Ovary (tissue), 3 donors: Measurements from ENCODE around the gene SMTNL2.

Experiments used
- EP300 ChIP-seq: sonication (generic); formaldehyde crosslinking; IDR thresholded peaks from one replicate; pipeline ENCODE4 v1.6.1; 2017; ENCODE audit warnings: antibody characterized with exemption
- POLR2A ChIP-seq: fragments of 450-650 bp; IDR thresholded peaks from one replicate; pipeline ENCODE4 v1.6.1; 2017; ENCODE audit warnings: antibody characterized with exemption, mild to moderate bottlenecking, moderate library complexity
- TF ChIP-seq, protein P1 (sequence below), 3 donors: fragments of 450-650 bp in 2 of 3; fragments of 200-600 bp in 1 of 3; IDR thresholded peaks; one replicate each; pipeline versions ENCODE4 v1.5.1 to v1.8.0; 2016 to 2022; ENCODE audit warnings: antibody characterized with exemption in 3 of 3, mild to moderate bottlenecking in 1 of 3
- donor health status: DM: no; HTN: no; CAD: no.

DNA sequence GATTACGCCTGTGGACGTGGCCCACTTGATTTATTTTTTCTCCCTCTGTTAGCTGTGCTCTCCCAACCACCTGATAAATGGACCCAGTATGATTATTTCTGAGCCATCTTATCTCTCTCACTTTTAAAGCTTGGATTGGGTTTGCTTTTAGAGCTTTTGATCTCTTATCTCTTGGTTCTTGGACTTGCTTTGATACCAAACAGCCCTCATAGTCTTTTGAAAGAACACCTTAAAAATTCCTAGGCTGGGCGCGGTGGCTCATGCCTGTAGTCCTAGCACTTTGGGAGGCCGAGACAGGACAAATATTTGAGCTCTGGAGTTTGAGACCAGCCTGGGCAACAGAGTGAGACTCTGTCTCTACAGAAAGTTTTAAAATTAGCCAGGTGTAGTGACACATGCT lies 25.8 kb downstream of the SMTNL2 start:
- TF ChIP-seq POLR2A (no peak), EP300 (no peak)
- TF ChIP-seq, protein P1, sequence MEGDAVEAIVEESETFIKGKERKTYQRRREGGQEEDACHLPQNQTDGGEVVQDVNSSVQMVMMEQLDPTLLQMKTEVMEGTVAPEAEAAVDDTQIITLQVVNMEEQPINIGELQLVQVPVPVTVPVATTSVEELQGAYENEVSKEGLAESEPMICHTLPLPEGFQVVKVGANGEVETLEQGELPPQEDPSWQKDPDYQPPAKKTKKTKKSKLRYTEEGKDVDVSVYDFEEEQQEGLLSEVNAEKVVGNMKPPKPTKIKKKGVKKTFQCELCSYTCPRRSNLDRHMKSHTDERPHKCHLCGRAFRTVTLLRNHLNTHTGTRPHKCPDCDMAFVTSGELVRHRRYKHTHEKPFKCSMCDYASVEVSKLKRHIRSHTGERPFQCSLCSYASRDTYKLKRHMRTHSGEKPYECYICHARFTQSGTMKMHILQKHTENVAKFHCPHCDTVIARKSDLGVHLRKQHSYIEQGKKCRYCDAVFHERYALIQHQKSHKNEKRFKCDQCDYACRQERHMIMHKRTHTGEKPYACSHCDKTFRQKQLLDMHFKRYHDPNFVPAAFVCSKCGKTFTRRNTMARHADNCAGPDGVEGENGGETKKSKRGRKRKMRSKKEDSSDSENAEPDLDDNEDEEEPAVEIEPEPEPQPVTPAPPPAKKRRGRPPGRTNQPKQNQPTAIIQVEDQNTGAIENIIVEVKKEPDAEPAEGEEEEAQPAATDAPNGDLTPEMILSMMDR (IDR thresholded peaks at IDR 0.05), result no peak
